Measurements from ENCODE around the gene OR1M1. TPM values are rescaled to one million over a fixed set of nuclear protein-coding genes. Genes with fewer than 3 reads are reported as not detected.
"Not testable (repeated sequence)": the region's sequence is repeated elsewhere in the genome, so short reads cannot be mapped to it uniquely, and the experiment has no call there.

The OR1M1 gene
- total RNA-seq, 1 donor from 2014 or later = not detected

DNA sequence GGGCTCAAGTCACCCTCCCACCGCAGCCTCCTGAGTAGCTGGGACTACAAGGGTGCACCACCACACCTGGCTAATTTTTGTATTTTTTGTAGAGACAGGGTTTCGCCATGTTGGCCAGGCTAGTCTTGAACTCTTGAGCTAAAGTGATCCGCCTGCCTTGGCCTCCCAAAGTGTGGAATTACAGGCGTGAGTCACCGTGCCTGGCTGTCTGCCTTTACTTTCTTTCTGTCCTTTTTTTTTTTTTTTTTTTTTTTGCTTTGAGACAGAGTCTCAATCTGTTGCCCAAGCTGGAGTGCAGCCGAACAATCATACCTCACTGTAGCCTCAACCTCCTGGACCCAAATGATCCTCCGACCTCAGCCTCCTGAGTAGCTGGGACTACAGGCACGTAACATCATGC is 25.0 kb upstream of the OR1M1 start:
- TF ChIP-seq, protein P1, sequence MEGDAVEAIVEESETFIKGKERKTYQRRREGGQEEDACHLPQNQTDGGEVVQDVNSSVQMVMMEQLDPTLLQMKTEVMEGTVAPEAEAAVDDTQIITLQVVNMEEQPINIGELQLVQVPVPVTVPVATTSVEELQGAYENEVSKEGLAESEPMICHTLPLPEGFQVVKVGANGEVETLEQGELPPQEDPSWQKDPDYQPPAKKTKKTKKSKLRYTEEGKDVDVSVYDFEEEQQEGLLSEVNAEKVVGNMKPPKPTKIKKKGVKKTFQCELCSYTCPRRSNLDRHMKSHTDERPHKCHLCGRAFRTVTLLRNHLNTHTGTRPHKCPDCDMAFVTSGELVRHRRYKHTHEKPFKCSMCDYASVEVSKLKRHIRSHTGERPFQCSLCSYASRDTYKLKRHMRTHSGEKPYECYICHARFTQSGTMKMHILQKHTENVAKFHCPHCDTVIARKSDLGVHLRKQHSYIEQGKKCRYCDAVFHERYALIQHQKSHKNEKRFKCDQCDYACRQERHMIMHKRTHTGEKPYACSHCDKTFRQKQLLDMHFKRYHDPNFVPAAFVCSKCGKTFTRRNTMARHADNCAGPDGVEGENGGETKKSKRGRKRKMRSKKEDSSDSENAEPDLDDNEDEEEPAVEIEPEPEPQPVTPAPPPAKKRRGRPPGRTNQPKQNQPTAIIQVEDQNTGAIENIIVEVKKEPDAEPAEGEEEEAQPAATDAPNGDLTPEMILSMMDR (IDR thresholded peaks at IDR 0.05) = no peak
- H3K27me3 Mint-ChIP-seq (ENCODE audit: unreplicated experiment) = no peaks in the 10 kb centered on the region
- no peak overlapping the region for H3K27ac Mint-ChIP-seq (ENCODE audit: unreplicated experiment)
- H3K4me1 Mint-ChIP-seq (ENCODE audit: unreplicated experiment) = no peaks in the 10 kb centered on the region
- no peaks in the 10 kb centered on the region for H3K36me3 Mint-ChIP-seq (ENCODE audit: unreplicated experiment)
- no peak for DNase-seq (ENCODE audit: extremely low spot score, unreplicated experiment)
- peaks cover 4% of the 10 kb centered on the region for H3K9me3 Mint-ChIP-seq (ENCODE audit: unreplicated experiment)
- H3K4me3 Mint-ChIP-seq (ENCODE audit: unreplicated experiment) = no peak overlapping the region

DNA sequence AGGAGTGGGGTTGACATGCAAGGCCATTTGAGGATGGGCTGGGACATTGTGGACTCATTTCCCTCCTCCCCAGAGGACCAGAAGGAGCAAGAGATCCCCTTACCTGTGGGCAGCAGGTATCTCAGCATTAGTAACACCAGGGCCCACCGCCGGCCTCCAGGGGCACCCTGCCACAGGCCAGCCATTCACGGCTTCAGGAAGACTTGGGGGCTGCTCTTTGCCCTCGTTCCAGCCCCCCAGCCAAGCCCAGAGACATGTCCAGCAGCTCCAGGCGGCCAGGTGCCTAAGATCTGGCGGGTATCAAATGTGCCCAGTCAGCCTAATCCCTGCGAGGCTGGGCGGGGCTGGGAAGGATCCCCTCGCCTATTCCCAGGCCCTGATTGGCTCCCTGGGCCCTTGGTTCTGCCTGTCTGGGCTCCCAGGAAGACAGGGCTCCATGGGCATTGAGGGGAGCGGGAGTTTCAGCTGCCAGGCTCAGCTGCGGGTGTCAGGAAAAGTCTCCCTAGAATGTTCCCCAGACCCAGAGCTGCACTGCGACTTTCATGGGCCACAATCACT is 21.3 kb upstream of the OR1M1 start:
- H3K27ac Mint-ChIP-seq (ENCODE audit: unreplicated experiment) = no peak overlapping the region

DNA sequence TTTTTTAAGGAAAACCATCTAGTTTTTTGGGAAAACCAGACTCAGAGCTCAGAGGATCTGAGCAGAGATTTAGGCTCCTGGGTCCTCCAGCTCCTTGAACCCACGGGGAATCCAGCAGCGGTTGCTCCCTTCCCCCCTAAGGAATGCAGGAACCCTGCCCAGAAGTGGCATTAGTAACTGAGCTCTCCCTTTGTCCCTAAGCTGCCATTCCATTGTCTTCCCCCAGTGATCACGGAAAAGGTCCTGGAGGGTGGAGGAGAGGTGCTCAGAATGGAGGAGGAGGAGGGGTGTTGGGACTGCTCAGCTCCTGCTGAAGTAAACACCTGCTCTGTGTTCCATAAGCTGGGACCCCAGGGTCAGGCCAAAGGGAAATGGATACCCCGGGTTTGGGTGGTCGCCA is 16.8 kb upstream of the OR1M1 start:
- H3K9me3 Mint-ChIP-seq (ENCODE audit: unreplicated experiment) = no peaks in the 10 kb centered on the region
- no peak overlapping the region for H3K27ac Mint-ChIP-seq (ENCODE audit: unreplicated experiment)
- H3K36me3 Mint-ChIP-seq (ENCODE audit: unreplicated experiment) = no peaks in the 10 kb centered on the region
- peaks cover 7% of the 10 kb centered on the region for H3K4me1 Mint-ChIP-seq (ENCODE audit: unreplicated experiment)
- H3K27me3 Mint-ChIP-seq (ENCODE audit: unreplicated experiment) = no peaks in the 10 kb centered on the region
- DNase-seq (ENCODE audit: extremely low spot score, unreplicated experiment) = no peak
- no peak overlapping the region for H3K4me3 Mint-ChIP-seq (ENCODE audit: unreplicated experiment)
- TF ChIP-seq, protein P1 (IDR thresholded peaks at IDR 0.05) = no peak

More for the DNA sequence above, 21.3 kb upstream of the OR1M1 start:
- Mint-ChIP-seq H3K36me3 (ENCODE audit: unreplicated experiment) (no peaks in the 10 kb centered on the region), H3K27me3 (ENCODE audit: unreplicated experiment) (no peaks in the 10 kb centered on the region), H3K9me3 (ENCODE audit: unreplicated experiment) (no peaks in the 10 kb centered on the region), H3K4me1 (ENCODE audit: unreplicated experiment) (no peaks in the 10 kb centered on the region), H3K4me3 (ENCODE audit: unreplicated experiment) (no peak overlapping the region)
- DNase-seq (ENCODE audit: extremely low spot score, unreplicated experiment) = no peak
- TF ChIP-seq, protein P1 (IDR thresholded peaks at IDR 0.05) = no peak

DNA sequence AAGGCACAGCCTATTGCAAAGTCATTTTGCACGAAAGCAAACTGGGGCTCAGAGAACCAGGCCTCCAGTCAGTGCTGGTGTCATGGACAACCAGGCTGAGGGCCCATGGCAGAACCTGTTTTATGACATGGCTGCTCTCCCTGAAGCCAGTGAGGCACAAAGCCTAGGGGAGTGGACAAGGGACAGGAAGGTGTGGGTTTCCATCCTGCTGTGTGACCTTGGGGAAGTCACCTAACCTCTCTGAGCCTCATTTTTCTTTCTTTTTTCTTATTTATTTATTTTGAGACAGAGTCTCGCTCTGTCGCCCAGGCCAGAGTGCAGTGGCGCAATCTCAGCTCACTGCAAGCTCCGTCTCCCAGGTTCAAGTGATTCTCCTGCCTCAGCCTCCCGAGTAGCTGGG is 15.1 kb upstream of the OR1M1 start:
- not testable (repeated sequence) for H3K27ac Mint-ChIP-seq (ENCODE audit: unreplicated experiment); H3K27me3 Mint-ChIP-seq (ENCODE audit: unreplicated experiment); DNase-seq (ENCODE audit: extremely low spot score, unreplicated experiment); H3K4me3 Mint-ChIP-seq (ENCODE audit: unreplicated experiment); H3K36me3 Mint-ChIP-seq (ENCODE audit: unreplicated experiment); H3K9me3 Mint-ChIP-seq (ENCODE audit: unreplicated experiment)
- H3K4me1 Mint-ChIP-seq (ENCODE audit: unreplicated experiment) = peaks cover 16% of the 10 kb centered on the region

DNA sequence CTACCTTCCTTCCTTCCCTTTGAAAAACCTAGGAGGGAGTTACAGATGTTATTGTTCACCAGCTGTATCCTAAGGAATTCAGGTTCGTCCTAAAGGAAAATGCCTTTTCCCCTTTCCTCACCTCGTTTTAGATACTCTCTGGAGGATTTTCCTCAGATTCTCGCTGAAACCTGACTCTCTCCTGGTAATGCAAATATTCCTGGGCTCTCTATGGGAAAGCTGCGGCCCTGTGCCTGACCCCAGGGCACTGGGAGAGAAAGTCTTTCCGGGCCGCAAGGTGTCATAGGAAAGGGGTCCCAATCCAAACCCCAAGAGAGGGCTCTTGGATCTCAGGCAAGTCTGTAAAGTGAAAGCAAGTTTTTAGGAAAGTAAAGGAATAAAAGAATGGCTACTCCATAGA is 13.1 kb upstream of the OR1M1 start:
- TF ChIP-seq, protein P1 (IDR thresholded peaks at IDR 0.05) = no peak
- no peak overlapping the region for H3K4me3 Mint-ChIP-seq (ENCODE audit: unreplicated experiment)
- no peak for DNase-seq (ENCODE audit: extremely low spot score, unreplicated experiment)
- H3K4me1 Mint-ChIP-seq (ENCODE audit: unreplicated experiment) = peaks cover 16% of the 10 kb centered on the region
- H3K27ac Mint-ChIP-seq (ENCODE audit: unreplicated experiment) = no peak overlapping the region
- no peaks in the 10 kb centered on the region for H3K9me3 Mint-ChIP-seq (ENCODE audit: unreplicated experiment)
- H3K36me3 Mint-ChIP-seq (ENCODE audit: unreplicated experiment) = no peaks in the 10 kb centered on the region
- no peaks in the 10 kb centered on the region for H3K27me3 Mint-ChIP-seq (ENCODE audit: unreplicated experiment)
